ENCODE data around the gene COL12A1.

COL12A1 gene

GRCh38 chr6:75041381-75041780, 164.5 kb downstream of the COL12A1 start:
- Histone ChIP-seq H3K27me3 (ENCODE audit: low read depth) (no peaks in the 10 kb centered on the region; the same call in 1 of the 2 replicates), H3K4me1 (no peaks in the 10 kb centered on the region), H3K36me3 (replicated peaks) (no peaks in the 10 kb centered on the region), H3K4me3 (no peak overlapping the region), H3K9me3 (no peaks in the 10 kb centered on the region)
- in situ Hi-C loops (cut with MboI; ENCODE audit: low sequenced_read_pairs): no loop called here
- no peak for DNase-seq (ENCODE audit: low spot score in 2 of 2)

Measured in HAP-1 (cell line).